HG02571 (cell line): ENCODE measurements around the gene CCBE1.

Experiments
- ATAC-seq: cut with Tn5 transposase; IDR thresholded peaks from one replicate; pipeline ENCODE4 v1.9.1; 2021; ENCODE audit warnings: mild to moderate bottlenecking, moderate library complexity; ENCODE audit not compliant: unreplicated experiment

Gene CCBE1

GRCh38 chr18:59466980-59467379 lies 230.2 kb downstream of the CCBE1 start:
- no peak for ATAC-seq

GRCh38 chr18:59464486-59464885 lies 232.7 kb downstream of the CCBE1 start:
- ATAC-seq, result no peak

GRCh38 chr18:59461171-59461570 lies 236.1 kb downstream of the CCBE1 start:
- no peak for ATAC-seq

DNA sequence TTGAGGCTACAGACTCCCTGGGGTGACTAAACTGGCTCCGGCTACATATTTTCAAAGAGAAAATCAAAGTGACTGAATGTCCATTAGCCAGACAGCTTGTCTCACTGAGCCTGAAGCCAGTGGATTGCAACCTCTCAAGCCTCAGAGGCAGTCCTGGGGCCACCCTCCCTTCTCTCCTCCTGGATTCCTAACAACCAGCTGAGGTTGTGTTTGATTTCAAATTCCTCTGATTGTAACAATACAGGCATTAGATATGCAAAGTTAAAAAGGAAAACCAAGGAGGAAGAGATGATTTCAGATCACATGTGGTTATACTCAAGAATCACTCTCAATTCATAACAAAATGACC lies 237.2 kb downstream of the CCBE1 start:
- no peak for ATAC-seq

GRCh38 chr18:59459369-59460071 lies 237.7 kb downstream of the CCBE1 start:
- no peak for ATAC-seq

DNA sequence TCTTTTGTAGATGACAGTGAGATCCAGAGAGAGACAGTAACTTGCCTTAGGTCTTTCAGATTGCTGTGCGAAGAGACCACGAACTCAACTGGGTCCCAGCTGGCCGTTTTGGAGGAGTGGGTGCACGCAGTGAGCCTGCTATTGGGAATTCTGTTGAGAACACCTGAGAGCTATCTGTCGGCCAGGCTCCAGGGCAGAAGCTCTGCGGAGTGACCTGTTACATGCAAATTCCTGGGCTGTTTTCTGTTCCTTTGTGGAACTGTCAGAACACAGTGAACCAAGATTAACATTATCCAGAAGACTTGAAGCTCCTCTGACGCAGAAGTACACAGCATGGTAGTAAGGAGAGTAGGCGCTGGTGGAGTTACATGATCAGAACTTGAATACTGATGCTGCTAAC lies 238.6 kb downstream of the CCBE1 start:
- ATAC-seq, result no peak

DNA sequence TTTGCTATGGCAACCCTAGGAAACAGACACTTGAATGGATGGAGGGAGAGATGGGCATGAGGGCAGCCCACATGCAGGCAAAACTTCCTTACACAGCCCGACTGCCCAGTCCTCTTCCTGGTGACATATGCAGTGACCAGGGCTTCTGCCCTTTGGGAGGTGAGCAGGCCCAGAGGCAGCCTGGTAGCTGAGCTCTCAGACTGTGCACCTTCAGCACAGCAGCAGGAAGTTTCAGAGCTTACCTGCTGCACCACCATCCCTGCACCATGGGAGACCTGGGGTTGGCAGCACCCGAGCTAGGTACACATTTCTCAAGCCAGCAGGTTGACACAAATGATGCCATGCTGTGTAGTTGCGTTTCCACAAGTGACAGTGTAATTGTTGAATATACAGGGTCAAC lies 240.6 kb downstream of the CCBE1 start:
- ATAC-seq, result no peak

- no peak for ATAC-seq
Measured at GRCh38 chr18:59455728-59456276, 241.4 kb downstream of the CCBE1 start.

DNA sequence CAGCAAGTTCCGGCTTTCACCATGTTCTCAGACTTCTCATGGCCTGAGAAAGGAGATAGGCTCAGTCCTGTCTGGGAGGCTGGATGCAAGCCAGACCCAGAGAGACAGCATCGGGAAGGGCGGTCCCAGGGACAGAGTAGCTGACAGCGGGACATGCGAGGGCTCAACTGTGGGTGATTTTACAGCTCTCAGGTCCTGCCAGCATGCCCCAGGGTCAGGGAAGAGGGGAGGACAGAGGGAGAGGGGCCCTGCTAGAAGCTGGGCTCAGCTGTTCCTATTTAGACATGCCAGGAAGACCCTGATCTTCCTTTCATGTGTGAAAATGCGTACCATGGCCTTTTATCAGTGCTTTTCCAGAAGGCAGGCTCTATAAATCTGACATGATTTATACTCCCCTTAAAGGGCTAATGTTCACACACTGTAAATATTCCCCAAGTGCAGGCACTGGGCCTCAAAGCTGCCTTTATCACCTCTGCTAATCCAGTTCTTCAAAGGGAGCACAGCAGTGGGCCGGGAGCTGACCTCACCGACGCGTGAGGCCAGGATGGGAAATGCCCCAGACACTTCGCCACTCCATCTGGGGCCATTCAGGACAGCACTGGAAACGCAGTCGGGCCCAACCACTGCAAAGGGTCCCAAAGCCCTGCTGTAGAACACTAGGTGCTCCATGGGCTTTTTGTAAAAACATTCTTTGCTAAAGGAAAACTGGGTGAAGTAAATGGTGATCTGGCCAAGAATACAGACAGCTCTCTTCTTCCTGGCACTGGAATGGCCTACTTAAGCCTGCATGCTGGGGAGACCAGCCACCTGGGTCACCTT lies 242.1 kb downstream of the CCBE1 start:
- no peak for ATAC-seq

DNA sequence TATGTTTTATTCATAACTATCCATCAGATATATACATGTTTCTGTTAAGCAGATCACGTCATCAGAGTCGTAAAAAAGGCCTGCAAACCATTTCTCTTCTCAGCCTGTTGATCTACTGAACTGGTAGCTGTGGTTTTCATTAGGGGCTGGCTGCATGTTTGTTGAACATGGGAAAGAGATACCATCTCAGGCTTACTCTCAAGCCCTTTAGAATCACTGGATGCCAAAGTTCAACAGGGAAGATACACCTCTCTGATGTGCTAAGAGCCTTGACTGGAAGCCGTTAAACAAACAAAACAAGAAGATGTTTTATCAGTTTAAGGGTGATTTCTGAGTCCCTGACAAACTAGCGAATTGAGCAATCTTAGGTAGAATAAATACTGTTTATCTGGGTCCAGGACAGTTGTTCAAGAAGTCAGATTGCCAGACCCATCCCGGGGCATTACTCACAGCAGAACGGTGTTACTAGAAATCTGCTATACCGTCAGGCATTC lies 243.7 kb downstream of the CCBE1 start:
- ATAC-seq, result no peak

DNA sequence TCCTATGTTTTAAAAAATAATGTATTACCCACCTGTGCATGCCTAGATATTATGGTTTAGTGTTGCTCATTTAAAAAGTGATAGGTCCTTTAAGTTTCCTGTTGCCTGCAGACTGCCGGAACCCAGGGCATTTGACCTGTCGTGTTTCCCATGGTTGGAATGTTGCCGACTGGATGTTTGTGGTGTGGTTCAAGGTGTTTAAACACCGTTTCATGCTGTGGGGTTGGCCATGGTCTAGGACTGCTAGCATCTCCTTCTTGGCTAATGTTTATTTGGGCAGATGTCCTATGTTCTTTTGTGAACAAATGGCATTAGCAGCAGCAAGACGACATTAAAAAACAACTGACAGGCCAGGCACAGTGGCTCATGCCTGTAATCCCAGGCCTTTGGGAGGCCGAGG lies 245.3 kb downstream of the CCBE1 start:
- ATAC-seq, result no peak

- no peak for ATAC-seq
Measured at GRCh38 chr18:59451073-59451472, 246.2 kb downstream of the CCBE1 start.

GRCh38 chr18:59448546-59448945 lies 248.7 kb downstream of the CCBE1 start:
- no peak for ATAC-seq

- no peak for ATAC-seq
Measured at GRCh38 chr18:59446012-59446411, 251.2 kb downstream of the CCBE1 start.

- no peak for ATAC-seq
Measured at GRCh38 chr18:59437851-59438569, 259.2 kb downstream of the CCBE1 start.

DNA sequence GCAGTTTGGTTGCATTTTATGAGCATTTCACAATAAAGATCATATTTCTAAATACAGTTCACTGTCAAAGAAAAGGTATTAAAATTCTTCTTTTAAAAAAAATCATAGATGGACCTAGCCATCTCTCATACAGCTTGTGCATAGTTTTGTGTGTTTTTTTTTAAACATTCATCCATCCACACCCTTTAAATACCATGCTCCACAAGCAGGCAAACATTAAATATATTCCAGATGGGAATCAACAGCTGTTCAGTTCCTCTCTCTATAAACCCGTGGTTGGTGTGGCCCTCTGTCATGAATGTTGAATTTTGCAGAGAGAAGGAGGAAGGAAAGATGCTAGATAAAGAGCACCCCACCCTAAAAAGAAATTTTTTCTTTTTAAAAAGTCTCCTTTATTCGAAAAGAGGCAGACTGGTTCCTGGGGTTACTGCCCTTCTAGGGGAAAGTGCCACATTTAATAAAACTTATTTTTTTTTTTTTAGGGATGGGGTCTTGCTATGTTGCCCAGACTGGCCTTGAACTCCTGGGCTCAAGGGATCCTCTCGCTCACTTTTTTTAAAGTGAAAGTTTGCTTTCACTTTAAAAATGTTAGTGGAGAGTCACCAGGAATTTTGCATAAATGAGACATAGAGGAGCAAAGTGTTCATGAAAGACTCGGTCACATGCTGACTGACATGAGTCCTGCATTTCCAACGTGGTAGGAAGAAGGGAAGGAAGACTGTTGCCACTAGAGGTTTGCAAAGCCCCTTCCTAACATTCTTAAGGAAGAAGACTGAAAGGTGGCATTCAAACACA lies 264.2 kb downstream of the CCBE1 start:
- no peak for ATAC-seq

GRCh38 chr18:59431131-59431530 lies 266.1 kb downstream of the CCBE1 start:
- ATAC-seq, result no peak

DNA sequence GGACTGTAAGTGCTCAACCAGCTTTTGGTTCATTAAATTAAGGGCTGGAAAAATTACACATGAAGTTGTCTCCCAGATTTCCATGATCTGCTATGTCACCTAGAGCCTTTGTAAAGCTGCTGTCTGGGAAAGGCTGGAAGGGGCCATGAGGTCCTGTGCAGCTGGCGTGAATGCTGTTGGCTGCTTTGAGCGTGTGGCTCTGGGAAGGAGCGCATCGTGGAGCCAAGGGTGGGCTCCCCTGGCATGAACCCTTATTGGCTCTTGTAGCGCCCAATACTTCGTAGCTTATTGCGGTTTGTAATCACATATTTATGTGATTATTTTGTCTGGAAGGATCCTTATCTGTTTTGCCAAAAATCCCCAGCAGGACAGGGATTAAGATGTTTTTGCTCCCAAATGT lies 267.6 kb downstream of the CCBE1 start:
- ATAC-seq, result no peak

- no peak for ATAC-seq
Measured at GRCh38 chr18:59428018-59428417, 269.2 kb downstream of the CCBE1 start.

DNA sequence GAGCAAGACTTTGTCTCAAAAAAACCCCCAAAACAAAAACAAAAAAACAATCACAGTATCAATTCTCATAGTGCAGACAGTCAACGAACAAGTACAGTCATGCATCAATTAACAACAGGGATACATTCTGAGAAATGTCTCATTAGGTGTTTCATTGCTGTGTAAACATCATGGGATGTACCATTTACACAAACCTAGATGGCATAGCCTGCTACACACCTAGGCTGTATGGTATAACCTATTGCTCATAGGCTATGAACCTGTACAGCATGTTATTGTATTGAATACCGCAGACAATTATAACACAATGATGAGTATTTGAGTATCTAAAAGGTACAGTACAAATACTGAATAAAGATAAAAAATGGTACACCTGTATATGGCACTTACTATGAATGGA lies 270.4 kb downstream of the CCBE1 start:
- no peak for ATAC-seq

GRCh38 chr18:59423259-59423658 lies 274.0 kb downstream of the CCBE1 start:
- no peak for ATAC-seq
